BE2C (cell line): ENCODE results near the gene FDXACB1.

Experiments
- DNase-seq: peaks from one replicate; pipeline ENCODE4 v3.0.0-alpha.2; 2020
- H3K27me3 ChIP-seq: fragments of 250-450 bp; sonication (Bioruptor Pico); 2 replicates; pipeline ENCODE4 v1.5.1; 2020; ENCODE audit warnings: mild to moderate bottlenecking
- H3K36me3 ChIP-seq: fragments of 250-450 bp; sonication (Bioruptor Pico); 2 replicates; pipeline ENCODE4 v1.5.1; 2020; ENCODE audit warnings: mild to moderate bottlenecking
- H3K4me1 ChIP-seq: fragments of 250-450 bp; sonication (Bioruptor Pico); 2 replicates; pipeline ENCODE4 v1.5.1; 2020
- H3K4me3 ChIP-seq: 2 replicates; pipeline ENCODE4 v1.5.1; 2011; ENCODE audit warnings: low read depth, low read length
- H3K9me3 ChIP-seq: fragments of 250-450 bp; sonication (Bioruptor Pico); 2 replicates; pipeline ENCODE4 v1.5.1; 2020
- CTCF ChIP-seq: IDR thresholded peaks from 2 replicates; pipeline ENCODE4 v1.5.1; 2012; ENCODE audit warnings: mild to moderate bottlenecking, low read depth, low read length

FDXACB1 gene

GRCh38 chr11:111870886-111871692 lies 7.9 kb downstream of the FDXACB1 start, which contains the start of gene ALG9:
Gene ALG9 (minus strand): TSS chr11:111871581. CDS start chr11:111871482, 99 bp downstream.
- peak; percentile 34 for TF ChIP-seq CTCF
- no peaks in the 10 kb centered on the region for H3K27me3 ChIP-seq
- H3K4me1 ChIP-seq = no peaks in the 10 kb centered on the region
- H3K9me3 ChIP-seq = no peaks in the 10 kb centered on the region
- H3K36me3 ChIP-seq = peaks cover 10% of the 10 kb centered on the region
- DNase-seq = peak; percentile 83
- H3K4me3 ChIP-seq = peak within 1 kb of the TSS; percentile 82

GRCh38 chr11:111870522-111870885 lies 8.5 kb downstream of the FDXACB1 start:
- Histone ChIP-seq H3K36me3 (peaks cover 11% of the 10 kb centered on the region), H3K9me3 (no peaks in the 10 kb centered on the region), H3K27me3 (no peaks in the 10 kb centered on the region), H3K4me1 (no peaks in the 10 kb centered on the region), H3K4me3 (peak overlapping the region; percentile 82)
- DNase-seq = no peak
- no peak for TF ChIP-seq CTCF

GRCh38 chr11:111870113-111870512 lies 8.9 kb downstream of the FDXACB1 start:
- no peaks in the 10 kb centered on the region for H3K27me3 ChIP-seq
- peak overlapping the region; percentile 82; the same call in 1 of the 2 replicates for H3K4me3 ChIP-seq
- no peak for TF ChIP-seq CTCF
- H3K36me3 ChIP-seq = peaks cover 15% of the 10 kb centered on the region
- H3K4me1 ChIP-seq = no peaks in the 10 kb centered on the region
- no peak for DNase-seq
- H3K9me3 ChIP-seq = no peaks in the 10 kb centered on the region

GRCh38 chr11:111860257-111860656 lies 18.7 kb downstream of the FDXACB1 start:
- Histone ChIP-seq H3K4me1 (0 out of 2 replicates have a peak, but pooled peaks cover 6% of the 10 kb centered on the region), H3K27me3 (no peaks in the 10 kb centered on the region), H3K9me3 (no peaks in the 10 kb centered on the region), H3K36me3 (peaks cover 30% of the 10 kb centered on the region), H3K4me3 (no peak overlapping the region)
- TF ChIP-seq CTCF = no peak
- no peak for DNase-seq

- no peak for DNase-seq
- no peaks in the 10 kb centered on the region for H3K27me3 ChIP-seq
- H3K9me3 ChIP-seq = no peaks in the 10 kb centered on the region
- TF ChIP-seq CTCF = no peak
- peaks cover 30% of the 10 kb centered on the region for H3K36me3 ChIP-seq
- 0 out of 2 replicates have a peak, but pooled peaks cover 6% of the 10 kb centered on the region for H3K4me1 ChIP-seq
- no peak overlapping the region for H3K4me3 ChIP-seq
Measured at GRCh38 chr11:111855506-111855905, 23.5 kb downstream of the FDXACB1 start.

GRCh38 chr11:111852103-111852502 lies 26.9 kb downstream of the FDXACB1 start:
- no peaks in the 10 kb centered on the region for H3K27me3 ChIP-seq
- DNase-seq = no peak
- H3K4me3 ChIP-seq = no peak overlapping the region
- H3K36me3 ChIP-seq = peaks cover 20% of the 10 kb centered on the region
- H3K9me3 ChIP-seq = no peaks in the 10 kb centered on the region
- TF ChIP-seq CTCF = no peak
- no peaks in the 10 kb centered on the region for H3K4me1 ChIP-seq
